H1 (cell line): ENCODE measurements around the gene ARHGEF7. TPM values are rescaled to one million over a fixed set of nuclear protein-coding genes. Genes with fewer than 3 reads are reported as not detected.

ENCODE experiments used
- BACH1 ChIP-seq: IDR thresholded peaks from 2 replicates; pipeline ENCODE4 v1.6.1; 2012; ENCODE audit warnings: low read length, improper control_type of control experiment
- CTCF ChIP-seq, 3 experiments: IDR thresholded peaks; 1 replicate in 2 of 3; 2 replicates in 1 of 3; pipeline versions ENCODE4 v1.5.1 to v1.6.1; 2011; ENCODE audit warnings: low read length in 3 of 3, mild to moderate bottlenecking in 3 of 3, inconsistent platforms in 2 of 3, low read depth in 1 of 3, moderate library complexity in 1 of 3; ENCODE audit not compliant: insufficient read depth in 1 of 3; ENCODE audit errors: control extremely low read depth in 1 of 3
- HDAC6 ChIP-seq: IDR thresholded peaks from one replicate; pipeline ENCODE4 v1.7.1; 2012; ENCODE audit warnings: low read depth, mild to moderate bottlenecking, inconsistent platforms, low read length, moderate library complexity
- MAFK ChIP-seq: IDR thresholded peaks from 2 replicates; pipeline ENCODE4 v1.6.1; 2012; ENCODE audit warnings: low read depth, mild to moderate bottlenecking, improper control_type of control experiment, low read length
- MAX ChIP-seq: IDR thresholded peaks from 2 replicates; pipeline ENCODE4 v1.6.1; 2012; ENCODE audit warnings: inconsistent platforms
- SAP30 ChIP-seq: fragments of 300-600 bp; sonication (generic); IDR thresholded peaks from 2 replicates; pipeline ENCODE4 v1.7.1; 2012; ENCODE audit warnings: low read length, moderate library complexity, mild to moderate bottlenecking, inconsistent platforms; ENCODE audit not compliant: insufficient read depth, insufficient replicate concordance
- TAF1 ChIP-seq: IDR thresholded peaks from 2 replicates; pipeline ENCODE4 v1.6.1; 2011; ENCODE audit warnings: mild to moderate bottlenecking, low read depth, low read length
- TEAD4 ChIP-seq: IDR thresholded peaks from 2 replicates; pipeline ENCODE4 v1.6.1; 2012; ENCODE audit warnings: low read depth, low read length, inconsistent platforms, mixed read lengths
- polyA plus RNA-seq, 7 experiments: library from polyadenylated mRNA; depleted of rRNA in 3 of 7; stranded (reverse) in 5 of 7; unstranded in 2 of 7; fragments of >200 nt in 5 of 7; fragments of 200-250 nt in 2 of 7; gene quantifications; 1 replicate in 5 of 7; 2 replicates in 1 of 7; 4 replicates in 1 of 7; pipeline versions ENCODE4 v1.2.1 to v1.2.3, GENCODE V29; 2011 to 2013; ENCODE audit warnings: missing spikeins in 2 of 7, mixed read lengths in 2 of 7
- total RNA-seq: library from RNA; stranded (reverse); fragmentation: NEBNext Ultra II Directional; extraction: Animal tissue kit (Norgen Biotek cat#: 25700); gene quantifications from 2 replicates; pipeline ENCODE4 v1.2.1, GENCODE V29; 2021
- TF ChIP-seq, protein P1 (sequence below): fragments of 300-600 bp; sonication (generic); IDR thresholded peaks from 2 replicates; pipeline ENCODE4 v1.7.1; 2012; ENCODE audit warnings: low read length, moderate library complexity, mild to moderate bottlenecking, inconsistent platforms; ENCODE audit not compliant: insufficient replicate concordance

The ARHGEF7 gene
- total and polyA plus RNA-seq, 2 of the 8 experiments (the other 6 are each of a cell fraction or from before 2014, with no cell fraction given): 26.2 to 56.5 TPM

- TF ChIP-seq, protein P1, sequence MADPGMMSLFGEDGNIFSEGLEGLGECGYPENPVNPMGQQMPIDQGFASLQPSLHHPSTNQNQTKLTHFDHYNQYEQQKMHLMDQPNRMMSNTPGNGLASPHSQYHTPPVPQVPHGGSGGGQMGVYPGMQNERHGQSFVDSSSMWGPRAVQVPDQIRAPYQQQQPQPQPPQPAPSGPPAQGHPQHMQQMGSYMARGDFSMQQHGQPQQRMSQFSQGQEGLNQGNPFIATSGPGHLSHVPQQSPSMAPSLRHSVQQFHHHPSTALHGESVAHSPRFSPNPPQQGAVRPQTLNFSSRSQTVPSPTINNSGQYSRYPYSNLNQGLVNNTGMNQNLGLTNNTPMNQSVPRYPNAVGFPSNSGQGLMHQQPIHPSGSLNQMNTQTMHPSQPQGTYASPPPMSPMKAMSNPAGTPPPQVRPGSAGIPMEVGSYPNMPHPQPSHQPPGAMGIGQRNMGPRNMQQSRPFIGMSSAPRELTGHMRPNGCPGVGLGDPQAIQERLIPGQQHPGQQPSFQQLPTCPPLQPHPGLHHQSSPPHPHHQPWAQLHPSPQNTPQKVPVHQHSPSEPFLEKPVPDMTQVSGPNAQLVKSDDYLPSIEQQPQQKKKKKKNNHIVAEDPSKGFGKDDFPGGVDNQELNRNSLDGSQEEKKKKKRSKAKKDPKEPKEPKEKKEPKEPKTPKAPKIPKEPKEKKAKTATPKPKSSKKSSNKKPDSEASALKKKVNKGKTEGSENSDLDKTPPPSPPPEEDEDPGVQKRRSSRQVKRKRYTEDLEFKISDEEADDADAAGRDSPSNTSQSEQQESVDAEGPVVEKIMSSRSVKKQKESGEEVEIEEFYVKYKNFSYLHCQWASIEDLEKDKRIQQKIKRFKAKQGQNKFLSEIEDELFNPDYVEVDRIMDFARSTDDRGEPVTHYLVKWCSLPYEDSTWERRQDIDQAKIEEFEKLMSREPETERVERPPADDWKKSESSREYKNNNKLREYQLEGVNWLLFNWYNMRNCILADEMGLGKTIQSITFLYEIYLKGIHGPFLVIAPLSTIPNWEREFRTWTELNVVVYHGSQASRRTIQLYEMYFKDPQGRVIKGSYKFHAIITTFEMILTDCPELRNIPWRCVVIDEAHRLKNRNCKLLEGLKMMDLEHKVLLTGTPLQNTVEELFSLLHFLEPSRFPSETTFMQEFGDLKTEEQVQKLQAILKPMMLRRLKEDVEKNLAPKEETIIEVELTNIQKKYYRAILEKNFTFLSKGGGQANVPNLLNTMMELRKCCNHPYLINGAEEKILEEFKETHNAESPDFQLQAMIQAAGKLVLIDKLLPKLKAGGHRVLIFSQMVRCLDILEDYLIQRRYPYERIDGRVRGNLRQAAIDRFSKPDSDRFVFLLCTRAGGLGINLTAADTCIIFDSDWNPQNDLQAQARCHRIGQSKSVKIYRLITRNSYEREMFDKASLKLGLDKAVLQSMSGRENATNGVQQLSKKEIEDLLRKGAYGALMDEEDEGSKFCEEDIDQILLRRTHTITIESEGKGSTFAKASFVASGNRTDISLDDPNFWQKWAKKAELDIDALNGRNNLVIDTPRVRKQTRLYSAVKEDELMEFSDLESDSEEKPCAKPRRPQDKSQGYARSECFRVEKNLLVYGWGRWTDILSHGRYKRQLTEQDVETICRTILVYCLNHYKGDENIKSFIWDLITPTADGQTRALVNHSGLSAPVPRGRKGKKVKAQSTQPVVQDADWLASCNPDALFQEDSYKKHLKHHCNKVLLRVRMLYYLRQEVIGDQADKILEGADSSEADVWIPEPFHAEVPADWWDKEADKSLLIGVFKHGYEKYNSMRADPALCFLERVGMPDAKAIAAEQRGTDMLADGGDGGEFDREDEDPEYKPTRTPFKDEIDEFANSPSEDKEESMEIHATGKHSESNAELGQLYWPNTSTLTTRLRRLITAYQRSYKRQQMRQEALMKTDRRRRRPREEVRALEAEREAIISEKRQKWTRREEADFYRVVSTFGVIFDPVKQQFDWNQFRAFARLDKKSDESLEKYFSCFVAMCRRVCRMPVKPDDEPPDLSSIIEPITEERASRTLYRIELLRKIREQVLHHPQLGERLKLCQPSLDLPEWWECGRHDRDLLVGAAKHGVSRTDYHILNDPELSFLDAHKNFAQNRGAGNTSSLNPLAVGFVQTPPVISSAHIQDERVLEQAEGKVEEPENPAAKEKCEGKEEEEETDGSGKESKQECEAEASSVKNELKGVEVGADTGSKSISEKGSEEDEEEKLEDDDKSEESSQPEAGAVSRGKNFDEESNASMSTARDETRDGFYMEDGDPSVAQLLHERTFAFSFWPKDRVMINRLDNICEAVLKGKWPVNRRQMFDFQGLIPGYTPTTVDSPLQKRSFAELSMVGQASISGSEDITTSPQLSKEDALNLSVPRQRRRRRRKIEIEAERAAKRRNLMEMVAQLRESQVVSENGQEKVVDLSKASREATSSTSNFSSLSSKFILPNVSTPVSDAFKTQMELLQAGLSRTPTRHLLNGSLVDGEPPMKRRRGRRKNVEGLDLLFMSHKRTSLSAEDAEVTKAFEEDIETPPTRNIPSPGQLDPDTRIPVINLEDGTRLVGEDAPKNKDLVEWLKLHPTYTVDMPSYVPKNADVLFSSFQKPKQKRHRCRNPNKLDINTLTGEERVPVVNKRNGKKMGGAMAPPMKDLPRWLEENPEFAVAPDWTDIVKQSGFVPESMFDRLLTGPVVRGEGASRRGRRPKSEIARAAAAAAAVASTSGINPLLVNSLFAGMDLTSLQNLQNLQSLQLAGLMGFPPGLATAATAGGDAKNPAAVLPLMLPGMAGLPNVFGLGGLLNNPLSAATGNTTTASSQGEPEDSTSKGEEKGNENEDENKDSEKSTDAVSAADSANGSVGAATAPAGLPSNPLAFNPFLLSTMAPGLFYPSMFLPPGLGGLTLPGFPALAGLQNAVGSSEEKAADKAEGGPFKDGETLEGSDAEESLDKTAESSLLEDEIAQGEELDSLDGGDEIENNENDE: no peak
- TF ChIP-seq TEAD4 (no peak), CTCF (IDR thresholded peaks at IDR 0.05; ENCODE audit: control extremely low read depth in 1 of 3, insufficient read depth in 1 of 3, low read depth in 1 of 3, low read length in 3 of 3) (no peak), SAP30 (no peak), BACH1 (no peak), HDAC6 (no peak), MAFK (no peak), TAF1 (no peak), MAX (no peak)
Measured at GRCh38 chr13:111317042-111317550, 202.0 kb downstream of the ARHGEF7 start (continued).
